GM18867 (cell line): Measurements from ENCODE around the gene RNF31.
"Not testable (repeated sequence)": the region's sequence is repeated elsewhere in the genome, so short reads cannot be mapped to it uniquely, and the experiment has no call there.

Source experiments
- ATAC-seq: cut with Tn5 transposase; IDR thresholded peaks from one replicate; pipeline ENCODE4 v1.9.1; 2021; ENCODE audit warnings: mild to moderate bottlenecking, moderate library complexity; ENCODE audit not compliant: unreplicated experiment

The RNF31 gene

GRCh38 chr14:24197056-24197450 is 49.8 kb downstream of the RNF31 start:
- ATAC-seq = no peak

DNA sequence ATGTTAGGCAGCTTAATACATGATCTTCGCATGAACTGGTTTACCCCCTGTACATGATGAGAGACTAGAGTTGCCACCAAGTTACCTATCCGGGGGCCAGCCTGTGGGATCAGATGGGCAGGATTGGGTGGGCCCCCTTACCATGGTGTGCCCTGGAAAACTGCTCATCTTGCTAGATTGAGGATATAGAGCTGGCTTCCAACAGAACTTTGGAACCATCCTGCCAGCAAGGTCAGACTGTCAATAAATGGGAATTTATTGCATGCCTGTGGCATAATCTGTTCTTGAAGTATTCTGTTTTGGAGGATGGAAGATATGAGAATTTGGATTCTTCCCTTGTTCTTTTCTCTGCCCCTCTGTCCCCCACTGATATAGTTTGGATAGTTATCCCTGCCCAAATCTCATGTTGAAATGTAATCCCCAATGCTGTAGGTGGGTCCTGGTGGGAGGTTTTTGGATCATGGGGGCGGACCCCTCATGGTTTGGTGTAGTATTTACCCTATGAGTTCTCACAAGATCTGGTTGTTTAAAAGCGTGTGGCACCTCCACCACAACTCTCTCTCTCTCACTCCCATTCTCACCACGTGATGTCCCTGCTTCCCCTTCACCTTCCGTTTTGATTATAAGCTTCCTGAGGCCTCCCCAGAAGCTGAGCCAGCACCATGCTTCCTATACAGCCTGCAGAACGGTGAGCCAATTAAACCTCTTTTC is 51.7 kb downstream of the RNF31 start:
- ATAC-seq = no peak

- not testable (repeated sequence) for ATAC-seq
These were observed 55.2 kb downstream of the RNF31 start for GRCh38 chr14:24202538-24202937.

DNA sequence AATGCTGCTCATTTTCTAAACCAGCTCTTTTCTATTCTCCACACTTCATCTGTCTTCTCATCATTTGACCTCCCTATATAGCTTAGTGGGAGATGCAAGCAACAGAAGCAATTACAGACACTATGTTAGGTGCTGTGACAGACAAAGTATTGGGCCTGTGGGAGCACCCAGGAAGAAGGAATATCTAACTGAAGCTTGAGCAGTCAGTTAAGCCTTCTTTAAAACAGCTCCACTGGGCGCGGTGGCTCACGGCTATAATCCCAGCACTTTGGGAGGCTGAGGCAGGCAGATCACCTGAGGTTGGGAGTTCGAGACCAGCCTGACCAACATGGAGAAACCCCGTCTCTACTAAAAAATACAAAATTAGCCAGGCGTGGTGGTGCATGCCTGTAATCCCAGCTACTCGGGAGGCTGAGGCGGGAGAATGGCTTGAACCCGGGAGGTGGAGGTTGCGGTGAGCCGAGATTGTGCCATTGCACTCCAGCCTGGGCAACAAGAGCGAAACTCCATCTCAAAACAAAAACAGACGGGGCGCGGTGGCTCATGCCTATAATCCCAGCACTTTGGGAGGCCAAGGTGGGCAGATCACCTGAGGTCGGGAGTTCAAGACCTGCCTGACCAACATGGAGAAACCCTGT is 56.1 kb downstream of the RNF31 start:
- not testable (repeated sequence) for ATAC-seq

DNA sequence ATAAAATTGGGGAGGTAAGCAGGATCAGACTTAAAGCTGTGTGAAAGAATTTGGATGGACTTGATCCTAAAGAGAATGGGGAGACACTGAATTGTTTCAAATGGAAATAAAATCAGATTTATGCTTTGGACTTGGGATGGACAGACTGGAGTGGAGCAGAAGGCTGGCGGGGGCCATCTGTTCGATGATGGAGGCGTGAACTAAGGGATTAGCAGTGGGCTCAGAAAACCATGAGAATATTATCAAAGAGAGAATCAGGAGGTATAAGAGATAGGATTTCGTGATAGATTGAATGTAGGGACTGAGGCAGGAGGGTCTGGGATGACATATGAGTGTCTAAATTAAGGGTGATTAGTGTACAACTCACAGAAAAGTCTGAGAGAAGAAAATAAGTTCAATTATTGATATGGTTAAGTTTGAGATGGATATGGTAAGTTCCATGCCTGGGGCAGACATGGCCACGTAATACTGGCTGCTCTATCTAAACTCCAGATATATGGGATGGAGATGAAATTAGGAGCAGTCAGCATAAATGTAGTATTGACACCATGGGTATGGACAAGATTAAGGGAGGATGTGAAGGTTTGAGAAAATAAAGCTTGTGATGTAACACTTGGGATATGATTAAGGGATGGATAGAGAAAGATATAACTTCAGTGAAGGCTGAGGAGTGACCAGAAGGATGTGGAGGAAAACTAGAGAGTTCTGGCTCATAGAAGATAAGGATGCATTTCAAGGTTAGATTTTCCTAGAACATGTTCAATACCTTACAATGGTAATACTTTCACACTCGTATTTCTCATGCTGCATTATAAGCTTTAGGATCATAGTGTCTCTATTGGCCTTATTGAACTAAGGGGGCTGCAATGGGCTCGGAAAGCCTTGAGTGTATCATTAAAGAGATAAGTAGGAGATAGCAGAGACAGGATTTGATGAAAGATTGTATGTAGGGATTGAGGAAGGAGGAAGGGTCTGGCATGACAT is 57.2 kb downstream of the RNF31 start:
- ATAC-seq = no peak

GRCh38 chr14:24206260-24207103 is 59.2 kb downstream of the RNF31 start:
- no peak for ATAC-seq

DNA sequence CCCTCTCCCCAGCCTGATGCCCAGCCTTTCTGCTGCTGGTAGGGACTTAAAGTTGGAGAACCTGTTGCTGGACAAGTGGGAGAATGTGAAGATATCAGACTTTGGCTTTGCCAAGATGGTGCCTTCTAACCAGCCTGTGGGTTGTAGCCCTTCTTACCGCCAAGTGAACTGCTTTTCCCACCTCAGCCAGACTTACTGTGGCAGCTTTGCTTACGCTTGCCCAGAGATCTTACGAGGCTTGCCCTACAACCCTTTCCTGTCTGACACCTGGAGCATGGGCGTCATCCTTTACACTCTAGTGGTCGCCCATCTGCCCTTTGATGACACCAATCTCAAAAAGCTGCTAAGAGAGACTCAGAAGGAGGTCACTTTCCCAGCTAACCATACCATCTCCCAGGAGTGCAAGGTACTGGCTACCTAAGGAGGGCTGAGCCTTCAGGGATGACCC is 59.8 kb downstream of the RNF31 start:
- ATAC-seq = no peak

GRCh38 chr14:24207625-24208024 is 60.3 kb downstream of the RNF31 start:
- ATAC-seq = no peak
